Pancreas (tissue), 10 donors: ENCODE data around the gene EMD. TPM values are rescaled to one million over a fixed set of nuclear protein-coding genes. Genes with fewer than 3 reads are reported as not detected.

Experiments used
- ATAC-seq, 4 donors: fragments of 200-7000 bp; cut with Tn5 transposase; one replicate each; pipeline versions ENCODE4 v1.8.0 to v1.9.1; 2020; ENCODE audit warnings: mild to moderate bottlenecking in 4 of 4, moderate library complexity in 4 of 4
- DNase-seq, 6 donors: peaks; one replicate each; pipeline ENCODE4 v3.0.0-alpha.2; 2020
- FAIRE-seq: peaks from 2 replicates; lab custom pipeline; 2012; peaks lifted over from hg19 to GRCh38; lab: Jason Lieb, UNC
- H3K27ac ChIP-seq, 4 donors: fragments of 200-600 bp; sonication (generic); 1 replicate in 3 of 4; 2 replicates in 1 of 4; pipeline versions ENCODE4 v1.5.0 to v1.8.0; 2020
- H3K27me3 ChIP-seq, 4 donors: fragments of 200-600 bp; one replicate each; pipeline ENCODE4 v1.8.0; 2021
- H3K36me3 ChIP-seq, 3 donors: fragments of 200-600 bp; sonication (generic) in 1 of 3; one replicate each; pipeline versions ENCODE4 v1.5.0 to v1.8.0; 2020 to 2021
- H3K4me1 ChIP-seq, 3 donors: fragments of 200-600 bp; one replicate each; pipeline ENCODE4 v1.8.0; 2021
- H3K4me3 ChIP-seq, 4 donors: fragments of 200-600 bp; sonication (generic) in 2 of 4; one replicate each; pipeline versions ENCODE4 v1.5.0 to v1.8.0; 2020 to 2021
- H3K9me3 ChIP-seq, 4 donors: fragments of 200-600 bp; one replicate each; pipeline ENCODE4 v1.8.0; 2021
- WGBS, 2 donors: extraction: QIAGEN DNeasy Blood & Tissue Kit; methylation state at CpG; one replicate each; pipeline ENCODE4 v1.1.7; 2013; 5-methylcytosine and 5-hydroxymethylcytosine counted together
- intact Hi-C, 3 donors: fragments of 100-400 bp; cut with DNase I; formaldehyde crosslinking; loops; one replicate each; pipeline versions ENCODE4 v1.11.1 to v1.14.2; 2022
- polyA plus RNA-seq, 2 donors: library from polyadenylated mRNA; stranded (reverse); fragments of 200-250 nt; gene quantifications; one replicate each; pipeline ENCODE4 v1.2.3, GENCODE V29; 2013
- total RNA-seq, 6 donors: library from RNA; stranded (reverse); fragmentation: NEBNext Ultra II Directional in 4 of 6; extraction: Animal tissue kit (Norgen Biotek cat#: 25700) in 4 of 6; gene quantifications; one replicate each; pipeline versions ENCODE4 v1.2.1 to v1.2.4, GENCODE V29; 2021 to 2023
- TF ChIP-seq, protein P1 (sequence below), 4 donors: fragments of 200-600 bp; sonication (generic) in 3 of 4; IDR thresholded peaks; one replicate each; pipeline versions ENCODE4 v1.5.0 to v1.8.0; 2021; ENCODE audit warnings: antibody characterized with exemption in 4 of 4
- donor health status: healthy with polysubstance abuse.
- donor health status: DM: no; HTN: no; CAD: no; lungs with moderate emphysema.
- donor health status: DM: no; HTN: no; CAD: no.
- donor health status: control.
- donor health status: control.
- donor health status: Bipolar disorder and iron deficiency.
- donor health status: DM: yes; HTN: yes; CAD: no.
- donor health status: DM: no; HTN: no; CAD: no.
- donor health status: DM: no; HTN: no; CAD: no.
- donor health status: DM: yes; HTN: yes; CAD: no.

EMD gene
- total and polyA plus RNA-seq, 8 donors = 23.1 to 86.7 (median 41.4) TPM

DNA sequence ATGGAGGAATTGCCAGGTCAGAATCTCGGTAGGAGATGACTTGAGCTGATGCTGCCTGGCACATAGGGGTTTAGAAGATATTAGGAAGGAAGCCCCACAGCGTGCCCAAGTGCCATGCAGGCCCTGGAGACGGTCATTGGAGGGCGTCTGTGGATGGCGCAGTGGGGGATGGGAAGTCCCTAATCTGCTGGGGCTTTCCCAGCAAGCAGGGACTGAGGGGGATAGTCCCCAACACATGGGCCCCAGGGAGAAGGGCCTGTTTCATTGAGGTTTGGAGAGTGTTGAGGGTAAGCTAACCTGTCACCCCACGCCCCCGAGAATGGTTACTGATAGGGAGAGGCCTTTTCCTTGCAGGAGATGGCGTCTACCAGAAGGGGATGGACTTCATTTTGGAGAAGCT, 40.1 kb downstream of the EMD start:
- intact Hi-C loops = no loop called here
- 80 to 92% methylated on average over 8 of the region's 8 CpGs for WGBS, 2 donors
- no peak for FAIRE-seq

DNA sequence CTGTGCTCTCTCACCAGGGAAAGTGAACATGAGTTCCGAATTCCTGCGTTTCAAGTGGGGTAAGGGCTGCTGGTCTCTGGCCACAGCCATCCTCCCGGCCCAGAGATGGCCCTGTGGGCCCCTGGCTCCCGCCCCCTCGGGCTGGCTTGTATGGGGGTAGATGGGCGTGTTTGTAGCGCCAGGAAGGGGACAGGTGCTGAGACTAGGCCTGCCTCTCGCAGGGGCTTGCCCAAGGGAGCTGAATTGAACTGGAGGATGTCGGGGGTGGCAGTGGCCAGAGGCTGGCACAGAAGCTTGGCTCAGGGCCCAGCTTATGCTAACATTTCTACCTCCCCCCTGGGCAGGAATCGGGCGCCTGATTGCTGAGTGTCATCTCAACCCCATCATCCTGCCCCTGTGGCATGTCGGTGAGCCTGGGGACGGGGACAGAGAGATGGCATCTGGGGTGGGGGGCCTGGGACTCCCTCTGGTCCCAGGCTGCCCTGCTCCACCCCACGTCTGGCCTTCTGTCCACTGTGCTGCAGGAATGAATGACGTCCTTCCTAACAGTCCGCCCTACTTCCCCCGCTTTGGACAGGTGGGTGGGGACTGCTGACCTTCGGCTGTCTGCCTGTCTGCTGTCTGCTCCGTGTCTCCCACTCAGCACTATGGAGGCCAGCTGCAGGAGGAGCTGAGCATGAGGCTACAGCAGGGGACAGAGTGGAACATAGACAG, 40.8 kb downstream of the EMD start:
- H3K9me3 ChIP-seq = no peaks in the 10 kb centered on the region
- H3K36me3 ChIP-seq = no peaks in the 10 kb centered on the region
- DNase-seq (no peak), ATAC-seq (peak in 3 of 4 donors; percentile 21 to 30 (median 27)), FAIRE-seq (no peak)
- WGBS, 2 donors = 59 to 67% methylated on average over 18 to 19 of the region's 19 CpGs
- H3K4me1 ChIP-seq = no peaks in the 10 kb centered on the region
- TF ChIP-seq, protein P1, sequence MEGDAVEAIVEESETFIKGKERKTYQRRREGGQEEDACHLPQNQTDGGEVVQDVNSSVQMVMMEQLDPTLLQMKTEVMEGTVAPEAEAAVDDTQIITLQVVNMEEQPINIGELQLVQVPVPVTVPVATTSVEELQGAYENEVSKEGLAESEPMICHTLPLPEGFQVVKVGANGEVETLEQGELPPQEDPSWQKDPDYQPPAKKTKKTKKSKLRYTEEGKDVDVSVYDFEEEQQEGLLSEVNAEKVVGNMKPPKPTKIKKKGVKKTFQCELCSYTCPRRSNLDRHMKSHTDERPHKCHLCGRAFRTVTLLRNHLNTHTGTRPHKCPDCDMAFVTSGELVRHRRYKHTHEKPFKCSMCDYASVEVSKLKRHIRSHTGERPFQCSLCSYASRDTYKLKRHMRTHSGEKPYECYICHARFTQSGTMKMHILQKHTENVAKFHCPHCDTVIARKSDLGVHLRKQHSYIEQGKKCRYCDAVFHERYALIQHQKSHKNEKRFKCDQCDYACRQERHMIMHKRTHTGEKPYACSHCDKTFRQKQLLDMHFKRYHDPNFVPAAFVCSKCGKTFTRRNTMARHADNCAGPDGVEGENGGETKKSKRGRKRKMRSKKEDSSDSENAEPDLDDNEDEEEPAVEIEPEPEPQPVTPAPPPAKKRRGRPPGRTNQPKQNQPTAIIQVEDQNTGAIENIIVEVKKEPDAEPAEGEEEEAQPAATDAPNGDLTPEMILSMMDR (IDR thresholded peaks at IDR 0.05) = no peak
- H3K27ac ChIP-seq = no peak overlapping the region
- no peaks in the 10 kb centered on the region for H3K27me3 ChIP-seq
- H3K4me3 ChIP-seq = no peak overlapping the region
- intact Hi-C loops = no loop called here

More for the DNA sequence above, 40.1 kb downstream of the EMD start:
- no peak overlapping the region for H3K4me3 ChIP-seq
- H3K36me3 ChIP-seq = no peaks in the 10 kb centered on the region
- no peaks in the 10 kb centered on the region for H3K27me3 ChIP-seq
- ATAC-seq (no peak), DNase-seq (no peak)
- H3K4me1 ChIP-seq = no peaks in the 10 kb centered on the region
- H3K9me3 ChIP-seq = no peaks in the 10 kb centered on the region
- no peak overlapping the region for H3K27ac ChIP-seq
- TF ChIP-seq, protein P1 (IDR thresholded peaks at IDR 0.05) = no peak

DNA sequence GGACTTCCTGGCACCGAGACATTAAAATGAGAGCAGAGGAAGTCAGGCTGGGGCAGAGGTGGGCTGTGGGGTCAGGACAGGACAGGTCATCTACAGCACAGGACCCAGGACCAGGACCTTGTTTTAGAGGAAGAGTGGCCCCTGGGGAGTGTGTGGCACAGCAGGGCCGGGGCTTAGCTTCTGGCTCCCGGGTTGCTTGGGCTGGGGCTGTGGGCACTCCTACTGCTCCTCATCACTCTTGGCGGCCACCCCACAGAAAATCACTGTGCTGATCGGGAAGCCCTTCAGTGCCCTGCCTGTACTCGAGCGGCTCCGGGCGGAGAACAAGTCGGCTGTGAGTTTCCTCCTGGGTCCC, 41.3 kb downstream of the EMD start:
- intact Hi-C loops = no loop called here
- Histone ChIP-seq H3K27ac (no peak overlapping the region), H3K9me3 (no peaks in the 10 kb centered on the region), H3K4me1 (no peaks in the 10 kb centered on the region), H3K27me3 (no peaks in the 10 kb centered on the region), H3K4me3 (no peak overlapping the region), H3K36me3 (no peaks in the 10 kb centered on the region)
- 81 to 84% methylated on average over 10 of the region's 10 CpGs for WGBS, 2 donors
- TF ChIP-seq, protein P1 (IDR thresholded peaks at IDR 0.05) = no peak
- no peak for DNase-seq
- ATAC-seq = no peak
- FAIRE-seq = no peak

DNA sequence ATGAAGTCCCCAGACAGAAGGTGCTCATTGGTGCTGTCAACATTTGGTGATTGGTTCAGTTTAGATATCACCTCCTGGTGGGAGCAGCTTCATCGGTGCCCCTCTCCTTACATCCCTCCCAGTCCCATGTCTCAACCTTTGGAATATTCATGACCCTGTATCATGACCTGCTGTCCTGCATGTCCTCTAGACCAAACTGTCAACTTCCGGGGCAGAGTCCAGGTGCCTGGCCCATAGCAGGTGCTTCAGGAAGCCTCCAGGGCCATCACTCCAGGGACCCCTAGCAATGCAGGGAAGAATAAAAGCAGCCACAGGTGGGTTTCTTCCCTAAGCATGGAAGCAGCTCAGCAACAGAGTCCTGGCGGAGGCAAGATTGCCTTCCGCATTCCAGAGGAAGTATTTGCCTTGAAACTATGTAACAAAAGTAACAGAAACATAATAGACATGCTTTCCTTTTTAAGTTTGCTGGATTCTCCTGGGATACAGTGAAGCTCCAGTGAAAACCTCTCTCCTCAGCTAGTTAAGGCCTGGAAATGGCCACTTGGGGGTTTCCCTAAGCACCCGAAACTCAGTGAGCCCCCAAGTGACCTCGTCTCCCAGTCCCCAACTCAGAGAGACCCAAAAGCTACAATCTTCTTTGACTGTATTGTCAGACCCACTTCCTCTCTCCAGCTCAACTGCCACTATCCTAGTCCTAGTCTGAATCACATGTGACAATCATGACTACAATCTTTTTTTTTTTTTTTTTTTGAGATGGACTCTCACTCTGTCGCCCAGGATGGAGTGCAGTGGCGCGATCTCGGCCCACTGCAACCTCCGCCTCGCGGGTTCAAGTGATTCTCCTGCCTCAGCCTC, 48.0 kb downstream of the EMD start:
- Histone ChIP-seq H3K4me3 (no peak overlapping the region), H3K4me1 (no peaks in the 10 kb centered on the region), H3K9me3 (no peaks in the 10 kb centered on the region), H3K36me3 (no peaks in the 10 kb centered on the region), H3K27me3 (no peaks in the 10 kb centered on the region), H3K27ac (peak overlapping the region in 1 of 4 donors; percentile 67)
- FAIRE-seq (no peak), ATAC-seq (no peak), DNase-seq (peak in 1 of 6 donors; percentile 11)
- 74 to 82% methylated on average over 13 of the region's 13 CpGs for WGBS, 2 donors
- TF ChIP-seq, protein P1 (IDR thresholded peaks at IDR 0.05) = no peak
- intact Hi-C loops = no loop called here
